Measurements from ENCODE around the gene SH3RF3. TPM values are rescaled to one million over a fixed set of nuclear protein-coding genes. Genes with fewer than 3 reads are reported as not detected.

The SH3RF3 gene
- total RNA-seq, 1 donor from 2014 or later = 10.8 TPM

GRCh38 chr2:109377976-109378375 is 249.0 kb downstream of the SH3RF3 start:
- TF ChIP-seq POLR2AphosphoS5 (IDR thresholded peaks at IDR 0.05; ENCODE audit: insufficient read depth in 1 of 2, low read depth in 1 of 2) (no peak), POLR2A (IDR thresholded peaks at IDR 0.05) (no peak), CTCF (IDR thresholded peaks at IDR 0.05) (no peak)
- Histone ChIP-seq H3K4me1 (peaks cover 9% of the 10 kb centered on the region), H3K9me3 (no peaks in the 10 kb centered on the region), H3K27me3 (no peaks in the 10 kb centered on the region), H3K27ac (no peak overlapping the region), H3K4me3 (no peak overlapping the region), H3K36me3 (no peaks in the 10 kb centered on the region)
- DNase-seq (ENCODE audit: extremely low spot score in 2 of 2) = no peak
- intact Hi-C loops (cut with DNase I) = no loop called here

GRCh38 chr2:109378682-109379081 is 249.7 kb downstream of the SH3RF3 start:
- Histone ChIP-seq H3K36me3 (no peaks in the 10 kb centered on the region), H3K4me1 (peaks cover 16% of the 10 kb centered on the region), H3K9me3 (no peaks in the 10 kb centered on the region), H3K4me3 (no peak overlapping the region), H3K27me3 (no peaks in the 10 kb centered on the region), H3K27ac (no peak overlapping the region)
- intact Hi-C loops (cut with DNase I) = no loop called here
- no peak for DNase-seq (ENCODE audit: extremely low spot score in 2 of 2)
- TF ChIP-seq CTCF (IDR thresholded peaks at IDR 0.05) (no peak), POLR2AphosphoS5 (IDR thresholded peaks at IDR 0.05; ENCODE audit: insufficient read depth in 1 of 2, low read depth in 1 of 2) (no peak), POLR2A (IDR thresholded peaks at IDR 0.05) (no peak)

- no peak overlapping the region for H3K4me3 ChIP-seq
- no peak for TF ChIP-seq CTCF (IDR thresholded peaks at IDR 0.05)
- no peak for TF ChIP-seq POLR2A (IDR thresholded peaks at IDR 0.05)
- TF ChIP-seq POLR2AphosphoS5 (IDR thresholded peaks at IDR 0.05; ENCODE audit: insufficient read depth in 1 of 2, low read depth in 1 of 2) = no peak
- intact Hi-C loops (cut with DNase I) = no loop called here
- H3K36me3 ChIP-seq = no peaks in the 10 kb centered on the region
- no peak overlapping the region for H3K27ac ChIP-seq
- peaks cover 19% of the 10 kb centered on the region for H3K4me1 ChIP-seq
- DNase-seq (ENCODE audit: extremely low spot score in 2 of 2) = no peak
- H3K9me3 ChIP-seq = no peaks in the 10 kb centered on the region
- H3K27me3 ChIP-seq = no peaks in the 10 kb centered on the region
Measured at GRCh38 chr2:109379507-109379906, 250.5 kb downstream of the SH3RF3 start.

- intact Hi-C loops (cut with DNase I) = no loop called here
- Histone ChIP-seq H3K27me3 (no peaks in the 10 kb centered on the region), H3K4me1 (peaks cover 19% of the 10 kb centered on the region), H3K27ac (no peak overlapping the region), H3K4me3 (no peak overlapping the region), H3K36me3 (no peaks in the 10 kb centered on the region), H3K9me3 (no peaks in the 10 kb centered on the region)
- TF ChIP-seq POLR2A (IDR thresholded peaks at IDR 0.05) = no peak
- no peak for TF ChIP-seq POLR2AphosphoS5 (IDR thresholded peaks at IDR 0.05; ENCODE audit: insufficient read depth in 1 of 2, low read depth in 1 of 2)
- TF ChIP-seq CTCF (IDR thresholded peaks at IDR 0.05) = no peak
- DNase-seq (ENCODE audit: extremely low spot score in 2 of 2) = no peak
Measured at GRCh38 chr2:109380502-109381326, 251.7 kb downstream of the SH3RF3 start.

- Histone ChIP-seq H3K27ac (no peak overlapping the region), H3K27me3 (no peaks in the 10 kb centered on the region), H3K36me3 (no peaks in the 10 kb centered on the region), H3K4me1 (peaks cover 19% of the 10 kb centered on the region), H3K4me3 (no peak overlapping the region), H3K9me3 (no peaks in the 10 kb centered on the region)
- intact Hi-C loops (cut with DNase I) = no loop called here
- DNase-seq (ENCODE audit: extremely low spot score in 2 of 2) = no peak
- TF ChIP-seq CTCF (IDR thresholded peaks at IDR 0.05) (no peak), POLR2AphosphoS5 (IDR thresholded peaks at IDR 0.05; ENCODE audit: insufficient read depth in 1 of 2, low read depth in 1 of 2) (no peak), POLR2A (IDR thresholded peaks at IDR 0.05) (no peak)
Measured at GRCh38 chr2:109381327-109381820, 252.4 kb downstream of the SH3RF3 start.

All from vagina (tissue), 2 donors.